ENCODE results near the gene CHCHD1. TPM values are rescaled to one million over a fixed set of nuclear protein-coding genes. Genes with fewer than 3 reads are reported as not detected.
A peak's percentile ranks its signal among the peaks of the same experiment; 100 is the strongest.

The CHCHD1 gene
- 123 TPM for polyA plus RNA-seq (2013, experiment 1 of 2)
- polyA plus RNA-seq (2013, experiment 2 of 2), result 123 TPM

DNA sequence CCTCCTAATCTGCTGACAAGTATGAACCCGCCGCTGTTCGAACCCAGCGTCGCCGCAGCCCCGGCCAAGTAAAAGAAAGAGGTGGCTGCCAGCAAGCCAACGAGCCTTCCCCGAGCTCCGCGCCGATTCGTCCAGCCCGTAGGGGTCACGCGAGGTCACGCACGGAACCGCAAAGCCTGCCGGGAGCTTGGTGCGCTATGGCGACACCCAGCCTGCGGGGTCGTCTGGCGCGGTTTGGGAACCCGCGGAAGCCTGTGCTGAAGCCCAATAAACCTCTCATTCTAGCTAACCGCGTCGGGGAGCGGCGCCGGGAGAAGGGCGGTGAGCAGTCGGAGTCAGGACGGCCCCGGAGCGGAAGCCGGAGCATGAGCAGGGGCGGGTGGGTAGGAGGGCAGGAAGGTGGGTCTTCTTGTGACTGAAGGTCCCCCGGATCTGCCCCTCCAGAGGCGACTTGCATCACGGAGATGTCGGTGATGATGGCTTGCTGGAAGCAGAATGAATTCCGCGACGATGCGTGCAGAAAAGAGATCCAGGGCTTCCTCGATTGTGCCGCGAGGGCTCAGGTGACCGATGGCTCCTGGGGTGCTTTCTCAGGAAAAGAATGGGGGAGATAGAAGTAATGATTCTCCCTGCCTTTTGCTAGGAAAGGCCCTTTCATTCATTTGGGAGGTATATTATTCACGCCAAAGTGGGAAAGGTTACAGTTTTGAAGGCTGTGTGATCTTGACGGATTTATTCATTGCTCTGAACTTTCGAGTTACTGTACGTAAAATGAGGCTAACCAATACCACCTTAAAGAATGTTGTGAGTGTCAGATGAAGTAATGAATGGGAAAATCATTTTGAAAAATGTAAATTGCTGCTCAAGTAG, at the start of gene CHCHD1:
TSS of gene CHCHD1 (plus strand) at position 170 of the 870 bp plus-strand sequence. CDS start at position 198, 28 bp downstream.
- H2AFZ ChIP-seq (ENCODE audit: low read length), result peak within 1 kb of the TSS; percentile 93
- no peak within 1 kb of the TSS for H4K8ac ChIP-seq (ENCODE audit: low read depth, low read length)
- H3K14ac ChIP-seq (ENCODE audit: low read length), result no peak within 1 kb of the TSS
- H4K91ac ChIP-seq (ENCODE audit: low read depth, low read length, poor library complexity), result no peak within 1 kb of the TSS
- DNase-seq (ENCODE audit: low spot score), result peak; percentile 77
- peak within 1 kb of the TSS; percentile 98 for H3K18ac ChIP-seq (ENCODE audit: low read length)
- no peaks in the 10 kb centered on the region for H3K27me3 ChIP-seq (ENCODE audit: control insufficient read depth in 3 of 3, insufficient read depth in 3 of 3, low read depth in 1 of 3, low read length in 3 of 3)
- H3K4me3 ChIP-seq (ENCODE audit: low read length in 2 of 2), result peak within 1 kb of the TSS; percentile 82 to 85
- H3K4ac ChIP-seq (ENCODE audit: low read length), result no peak within 1 kb of the TSS
- H2BK12ac ChIP-seq (ENCODE audit: low read length), result no peak within 1 kb of the TSS
- H2AK5ac ChIP-seq (ENCODE audit: low read depth, low read length), result peak within 1 kb of the TSS; percentile 96
- H3K23ac ChIP-seq (ENCODE audit: low read depth, low read length, poor library complexity), result peak within 1 kb of the TSS; percentile 97
- H3K4me1 ChIP-seq (ENCODE audit: control insufficient read depth in 2 of 2, insufficient read depth in 1 of 2, low read depth in 1 of 2, low read length in 2 of 2), result peaks cover 8 to 12% of the 10 kb centered on the region in 2 donors
- H3K9me3 ChIP-seq (replicated peaks in 1 of 2; ENCODE audit: control insufficient read depth in 2 of 2, insufficient read depth in 1 of 2, low read depth in 1 of 2, low read length in 2 of 2), result no peaks in the 10 kb centered on the region
- H3K36me3 ChIP-seq (replicated peaks in 1 of 2; ENCODE audit: control insufficient read depth in 2 of 2, insufficient read depth in 2 of 2, low read length in 2 of 2), result peaks cover 1 to 44% of the 10 kb centered on the region in 2 donors
- no CpG with 5 or more reads among the region's 57 CpGs for whole genome bisulfite sequencing, 2 donors (ENCODE audit: extremely low coverage in 2 of 2, insufficient read length in 2 of 2, insufficient replicate concordance in 1 of 2)
- peaks cover 7% of the 10 kb centered on the region for H3K79me1 ChIP-seq (ENCODE audit: low read depth, low read length)
- no peak within 1 kb of the TSS for H2BK15ac ChIP-seq (ENCODE audit: low read length)
- H3K4me2 ChIP-seq (ENCODE audit: insufficient read depth, low read length, poor library complexity, severe bottlenecking), result peak within 1 kb of the TSS; percentile 78
- no peak within 1 kb of the TSS for H2BK120ac ChIP-seq (ENCODE audit: low read depth, low read length)
- peak within 1 kb of the TSS; percentile 73 for H3K27ac ChIP-seq (replicated peaks; ENCODE audit: low read length)
- H3K9ac ChIP-seq (ENCODE audit: low read depth, low read length, poor library complexity), result peak within 1 kb of the TSS; percentile 95
- peak within 1 kb of the TSS; percentile 91 for H2BK5ac ChIP-seq (ENCODE audit: low read length)

DNA sequence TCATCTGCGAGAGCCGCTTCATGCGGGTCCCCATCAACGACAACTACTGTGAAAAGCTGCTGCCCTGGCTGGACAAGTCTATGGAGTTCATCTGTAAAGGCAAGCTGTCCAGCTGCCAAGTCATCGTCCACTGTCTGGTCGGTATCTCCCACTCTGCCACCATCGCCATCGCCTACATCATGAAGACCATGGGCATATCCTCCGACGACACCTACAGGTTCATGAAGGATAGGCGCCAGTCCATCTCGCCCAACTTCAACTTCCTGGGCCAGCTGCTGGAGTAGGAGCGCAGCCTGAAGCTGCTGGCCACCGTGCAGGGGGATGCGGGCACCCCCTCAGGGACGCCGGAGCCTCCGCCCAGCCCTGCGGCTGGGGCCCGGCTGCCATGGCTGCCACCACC, 49.4 kb upstream of the CHCHD1 start:
- no peak overlapping the region for H4K91ac ChIP-seq (ENCODE audit: low read depth, low read length, poor library complexity)
- no peak overlapping the region for H4K8ac ChIP-seq (ENCODE audit: low read depth, low read length)
- peaks cover 17% of the 10 kb centered on the region for H3K79me1 ChIP-seq (ENCODE audit: low read depth, low read length)
- no peak overlapping the region for H3K9ac ChIP-seq (ENCODE audit: low read depth, low read length, poor library complexity)
- H2BK5ac ChIP-seq (ENCODE audit: low read length), result no peak overlapping the region
- no peak overlapping the region for H3K27ac ChIP-seq (replicated peaks; ENCODE audit: low read length)
- no peak overlapping the region for H2BK12ac ChIP-seq (ENCODE audit: low read length)
- H2BK15ac ChIP-seq (ENCODE audit: low read length), result no peak overlapping the region
- no peak overlapping the region for H2AK5ac ChIP-seq (ENCODE audit: low read depth, low read length)
- DNase-seq (ENCODE audit: low spot score), result no peak
- no peak overlapping the region for H3K18ac ChIP-seq (ENCODE audit: low read length)
- no peak overlapping the region for H2BK120ac ChIP-seq (ENCODE audit: low read depth, low read length)
- no peak overlapping the region for H3K14ac ChIP-seq (ENCODE audit: low read length)
- no peak overlapping the region for H3K23ac ChIP-seq (ENCODE audit: low read depth, low read length, poor library complexity)
- H2AFZ ChIP-seq (ENCODE audit: low read length), result no peak overlapping the region
- no peaks in the 10 kb centered on the region for H3K27me3 ChIP-seq (ENCODE audit: control insufficient read depth in 3 of 3, insufficient read depth in 3 of 3, low read depth in 1 of 3, low read length in 3 of 3)
- no peak overlapping the region for H3K4me2 ChIP-seq (ENCODE audit: insufficient read depth, low read length, poor library complexity, severe bottlenecking)
- H3K4me3 ChIP-seq (ENCODE audit: low read length in 2 of 2), result peak overlapping the region in 1 of 2 donors; percentile 4
- no CpG with 5 or more reads among the region's 20 CpGs for WGBS, 2 donors (ENCODE audit: extremely low coverage in 2 of 2, insufficient read length in 2 of 2, insufficient replicate concordance in 1 of 2)
- H3K36me3 ChIP-seq (replicated peaks in 1 of 2; ENCODE audit: control insufficient read depth in 2 of 2, insufficient read depth in 2 of 2, low read length in 2 of 2), result peaks cover 9 to 42% of the 10 kb centered on the region in 2 donors
- H3K9me3 ChIP-seq (replicated peaks in 1 of 2; ENCODE audit: control insufficient read depth in 2 of 2, insufficient read depth in 1 of 2, low read depth in 1 of 2, low read length in 2 of 2), result no peaks in the 10 kb centered on the region
- H3K4me1 ChIP-seq (ENCODE audit: control insufficient read depth in 2 of 2, insufficient read depth in 1 of 2, low read depth in 1 of 2, low read length in 2 of 2), result no peaks in the 10 kb centered on the region
- H3K4ac ChIP-seq (ENCODE audit: low read length), result no peak overlapping the region

DNA sequence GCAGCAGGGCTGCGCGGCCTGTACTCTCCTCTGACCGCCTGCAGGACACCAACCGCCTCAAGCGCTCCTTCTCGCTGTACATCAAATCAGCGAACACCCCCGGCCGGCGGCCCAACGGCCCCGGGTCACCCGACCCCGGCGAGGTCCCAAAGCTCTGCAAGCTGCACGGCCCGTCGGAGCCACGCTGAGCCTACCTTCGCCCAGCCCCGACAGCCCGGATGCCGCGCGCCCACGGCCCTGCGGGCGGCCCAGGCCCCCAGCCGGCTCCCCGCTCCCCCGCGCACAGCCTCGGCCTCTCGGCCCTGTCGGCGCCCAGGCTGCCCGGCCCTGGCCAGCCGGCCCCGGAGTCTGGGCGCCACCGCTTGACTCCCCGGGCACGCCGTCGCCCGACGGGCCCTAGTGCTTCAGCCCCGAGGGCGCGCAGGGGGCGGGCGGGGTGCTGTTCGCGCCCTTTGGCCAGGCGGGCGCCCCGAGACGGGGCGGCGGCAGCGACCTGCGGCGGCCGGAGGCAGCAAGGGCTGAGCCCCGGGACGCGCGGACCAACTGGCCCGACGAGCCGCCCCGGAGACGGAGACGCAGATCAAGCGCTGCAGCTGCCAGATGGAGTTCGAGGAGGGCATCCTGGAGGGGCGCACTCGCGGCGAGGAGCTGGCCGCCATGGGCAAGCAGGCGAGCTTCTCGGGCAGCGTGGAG, 48.8 kb upstream of the CHCHD1 start:
- no peak overlapping the region for H4K8ac ChIP-seq (ENCODE audit: low read depth, low read length)
- H2BK120ac ChIP-seq (ENCODE audit: low read depth, low read length), result no peak overlapping the region
- no peak overlapping the region for H3K27ac ChIP-seq (replicated peaks; ENCODE audit: low read length)
- no CpG with 5 or more reads among the region's 84 CpGs for WGBS, 2 donors (ENCODE audit: extremely low coverage in 2 of 2, insufficient read length in 2 of 2, insufficient replicate concordance in 1 of 2)
- H2BK12ac ChIP-seq (ENCODE audit: low read length), result no peak overlapping the region
- H3K79me1 ChIP-seq (ENCODE audit: low read depth, low read length), result peaks cover 17% of the 10 kb centered on the region
- H3K4me1 ChIP-seq (ENCODE audit: control insufficient read depth in 2 of 2, insufficient read depth in 1 of 2, low read depth in 1 of 2, low read length in 2 of 2), result no peaks in the 10 kb centered on the region
- H2BK15ac ChIP-seq (ENCODE audit: low read length), result no peak overlapping the region
- no peaks in the 10 kb centered on the region for H3K27me3 ChIP-seq (ENCODE audit: control insufficient read depth in 3 of 3, insufficient read depth in 3 of 3, low read depth in 1 of 3, low read length in 3 of 3)
- no peak overlapping the region for H3K4me2 ChIP-seq (ENCODE audit: insufficient read depth, low read length, poor library complexity, severe bottlenecking)
- H2BK5ac ChIP-seq (ENCODE audit: low read length), result no peak overlapping the region
- H4K91ac ChIP-seq (ENCODE audit: low read depth, low read length, poor library complexity), result no peak overlapping the region
- H3K36me3 ChIP-seq (replicated peaks in 1 of 2; ENCODE audit: control insufficient read depth in 2 of 2, insufficient read depth in 2 of 2, low read length in 2 of 2), result peaks cover 9 to 38% of the 10 kb centered on the region in 2 donors
- H3K18ac ChIP-seq (ENCODE audit: low read length), result no peak overlapping the region
- DNase-seq (ENCODE audit: low spot score), result no peak
- H3K14ac ChIP-seq (ENCODE audit: low read length), result no peak overlapping the region
- no peak overlapping the region for H3K4me3 ChIP-seq (ENCODE audit: low read length in 2 of 2)
- H3K9me3 ChIP-seq (replicated peaks in 1 of 2; ENCODE audit: control insufficient read depth in 2 of 2, insufficient read depth in 1 of 2, low read depth in 1 of 2, low read length in 2 of 2), result no peaks in the 10 kb centered on the region
- H3K4ac ChIP-seq (ENCODE audit: low read length), result no peak overlapping the region
- no peak overlapping the region for H2AK5ac ChIP-seq (ENCODE audit: low read depth, low read length)
- no peak overlapping the region for H3K23ac ChIP-seq (ENCODE audit: low read depth, low read length, poor library complexity)
- H2AFZ ChIP-seq (ENCODE audit: low read length), result no peak overlapping the region
- no peak overlapping the region for H3K9ac ChIP-seq (ENCODE audit: low read depth, low read length, poor library complexity)

All from neuronal stem cell (in vitro differentiated cells).